Activated CD8-positive, alpha-beta memory T cell treated with anti-CD3 and anti-CD28 coated beads for 24 hours (primary cell): Measurements from ENCODE around the gene ARHGAP10.

Experiments used
- DNase-seq: peaks from one replicate; pipeline ENCODE4 v3.0.0-alpha.2; 2020

ARHGAP10 gene

GRCh38 chr4:147923854-147924253, 192.0 kb downstream of the ARHGAP10 start:
- DNase-seq: no peak

GRCh38 chr4:147924604-147925412, 192.9 kb downstream of the ARHGAP10 start:
- no peak for DNase-seq

GRCh38 chr4:147927377-147928137, 195.7 kb downstream of the ARHGAP10 start:
- DNase-seq: no peak

- DNase-seq: no peak
These were observed 196.5 kb downstream of the ARHGAP10 start for GRCh38 chr4:147928400-147928799.

- DNase-seq: no peak
These were observed 197.9 kb downstream of the ARHGAP10 start for GRCh38 chr4:147929746-147930145.

- DNase-seq: no peak
These were observed 201.4 kb downstream of the ARHGAP10 start for GRCh38 chr4:147933316-147933715.

- no peak for DNase-seq
These were observed 201.9 kb downstream of the ARHGAP10 start for GRCh38 chr4:147933779-147934178.

GRCh38 chr4:147938496-147938895, 206.6 kb downstream of the ARHGAP10 start:
- DNase-seq: no peak

- no peak for DNase-seq
These were observed 208.3 kb downstream of the ARHGAP10 start for GRCh38 chr4:147940171-147940570.

- no peak for DNase-seq
These were observed 209.5 kb downstream of the ARHGAP10 start for GRCh38 chr4:147941373-147941772.

- DNase-seq: no peak
These were observed 210.8 kb downstream of the ARHGAP10 start for GRCh38 chr4:147942729-147943128.

GRCh38 chr4:147943159-147943638, 211.3 kb downstream of the ARHGAP10 start:
- DNase-seq: no peak

- DNase-seq: no peak
These were observed 212.4 kb downstream of the ARHGAP10 start for GRCh38 chr4:147944249-147944648.

- no peak for DNase-seq
These were observed 212.9 kb downstream of the ARHGAP10 start for GRCh38 chr4:147944670-147945260.

GRCh38 chr4:147948336-147948735, 216.4 kb downstream of the ARHGAP10 start:
- no peak for DNase-seq

- DNase-seq: no peak
These were observed 218.4 kb downstream of the ARHGAP10 start for GRCh38 chr4:147950261-147950660.

- no peak for DNase-seq
These were observed 219.0 kb downstream of the ARHGAP10 start for GRCh38 chr4:147950841-147951240.

- DNase-seq: no peak
These were observed 223.0 kb downstream of the ARHGAP10 start for GRCh38 chr4:147954850-147955249.

GRCh38 chr4:147955827-147956558, 224.1 kb downstream of the ARHGAP10 start:
- DNase-seq: no peak

- no peak for DNase-seq
These were observed 225.6 kb downstream of the ARHGAP10 start for GRCh38 chr4:147957446-147957845.

GRCh38 chr4:147958057-147958456, 226.2 kb downstream of the ARHGAP10 start:
- no peak for DNase-seq

GRCh38 chr4:147958489-147959065, 226.7 kb downstream of the ARHGAP10 start:
- DNase-seq: no peak

- no peak for DNase-seq
These were observed 229.1 kb downstream of the ARHGAP10 start for GRCh38 chr4:147960971-147961370.
